ENCODE results near the gene IL13RA1. TPM values are rescaled to one million over a fixed set of nuclear protein-coding genes. Genes with fewer than 3 reads are reported as not detected.

The IL13RA1 gene
- total RNA-seq, 1 donor from 2014 or later, result 41.8 TPM

- H3K27ac Mint-ChIP-seq (ENCODE audit: unreplicated experiment), result no peak overlapping the region
- H3K4me1 Mint-ChIP-seq (ENCODE audit: unreplicated experiment), result no peaks in the 10 kb centered on the region
- TF ChIP-seq, protein P1, sequence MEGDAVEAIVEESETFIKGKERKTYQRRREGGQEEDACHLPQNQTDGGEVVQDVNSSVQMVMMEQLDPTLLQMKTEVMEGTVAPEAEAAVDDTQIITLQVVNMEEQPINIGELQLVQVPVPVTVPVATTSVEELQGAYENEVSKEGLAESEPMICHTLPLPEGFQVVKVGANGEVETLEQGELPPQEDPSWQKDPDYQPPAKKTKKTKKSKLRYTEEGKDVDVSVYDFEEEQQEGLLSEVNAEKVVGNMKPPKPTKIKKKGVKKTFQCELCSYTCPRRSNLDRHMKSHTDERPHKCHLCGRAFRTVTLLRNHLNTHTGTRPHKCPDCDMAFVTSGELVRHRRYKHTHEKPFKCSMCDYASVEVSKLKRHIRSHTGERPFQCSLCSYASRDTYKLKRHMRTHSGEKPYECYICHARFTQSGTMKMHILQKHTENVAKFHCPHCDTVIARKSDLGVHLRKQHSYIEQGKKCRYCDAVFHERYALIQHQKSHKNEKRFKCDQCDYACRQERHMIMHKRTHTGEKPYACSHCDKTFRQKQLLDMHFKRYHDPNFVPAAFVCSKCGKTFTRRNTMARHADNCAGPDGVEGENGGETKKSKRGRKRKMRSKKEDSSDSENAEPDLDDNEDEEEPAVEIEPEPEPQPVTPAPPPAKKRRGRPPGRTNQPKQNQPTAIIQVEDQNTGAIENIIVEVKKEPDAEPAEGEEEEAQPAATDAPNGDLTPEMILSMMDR (IDR thresholded peaks at IDR 0.05; ENCODE audit: unreplicated experiment), result no peak
- no peaks in the 10 kb centered on the region for H3K27me3 Mint-ChIP-seq (ENCODE audit: unreplicated experiment)
- DNase-seq (ENCODE audit: low spot score), result no peak
- H3K4me3 Mint-ChIP-seq (ENCODE audit: unreplicated experiment), result no peak overlapping the region
- peaks cover 3% of the 10 kb centered on the region for H3K36me3 Mint-ChIP-seq (ENCODE audit: low read depth, unreplicated experiment)
- H3K9me3 Mint-ChIP-seq (ENCODE audit: unreplicated experiment), result no peaks in the 10 kb centered on the region
These were observed 7.2 kb upstream of the IL13RA1 start for GRCh38 chrX:118720058-118720707.

DNA sequence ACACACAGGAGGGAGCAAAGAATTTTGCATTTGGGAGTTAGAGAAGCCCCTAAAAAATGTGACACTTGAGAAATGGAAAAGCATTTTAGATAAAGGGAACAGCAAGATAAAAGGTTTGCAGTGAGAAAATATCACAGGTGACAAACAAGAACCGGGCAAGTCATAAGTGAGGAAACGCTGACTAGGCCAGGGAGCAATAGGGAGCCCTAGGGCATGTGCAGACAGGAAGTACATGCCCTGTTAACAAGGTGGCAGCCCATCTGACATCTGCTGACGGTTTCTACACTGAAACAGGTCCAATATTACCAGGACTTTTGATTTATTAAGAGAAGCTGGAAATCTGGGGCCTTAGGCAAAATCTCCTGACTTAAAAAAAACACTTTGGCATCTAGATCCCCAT, 4.0 kb upstream of the IL13RA1 start:
- no peak for DNase-seq (ENCODE audit: low spot score)
- Mint-ChIP-seq H3K4me1 (ENCODE audit: unreplicated experiment) (no peaks in the 10 kb centered on the region), H3K27me3 (ENCODE audit: unreplicated experiment) (no peaks in the 10 kb centered on the region), H3K4me3 (ENCODE audit: unreplicated experiment) (no peak overlapping the region), H3K27ac (ENCODE audit: unreplicated experiment) (no peak overlapping the region), H3K36me3 (ENCODE audit: low read depth, unreplicated experiment) (peaks cover 6% of the 10 kb centered on the region), H3K9me3 (ENCODE audit: unreplicated experiment) (no peaks in the 10 kb centered on the region)
- TF ChIP-seq, protein P1 (IDR thresholded peaks at IDR 0.05; ENCODE audit: unreplicated experiment), result no peak

GRCh38 chrX:118724365-118724764, 3.0 kb upstream of the IL13RA1 start:
- Mint-ChIP-seq H3K27me3 (ENCODE audit: unreplicated experiment) (no peaks in the 10 kb centered on the region), H3K9me3 (ENCODE audit: unreplicated experiment) (no peaks in the 10 kb centered on the region), H3K36me3 (ENCODE audit: low read depth, unreplicated experiment) (peaks cover 6% of the 10 kb centered on the region), H3K27ac (ENCODE audit: unreplicated experiment) (no peak overlapping the region), H3K4me1 (ENCODE audit: unreplicated experiment) (peaks cover 3% of the 10 kb centered on the region), H3K4me3 (ENCODE audit: unreplicated experiment) (no peak overlapping the region)
- no peak for DNase-seq (ENCODE audit: low spot score)
- TF ChIP-seq, protein P1 (IDR thresholded peaks at IDR 0.05; ENCODE audit: unreplicated experiment), result no peak

DNA sequence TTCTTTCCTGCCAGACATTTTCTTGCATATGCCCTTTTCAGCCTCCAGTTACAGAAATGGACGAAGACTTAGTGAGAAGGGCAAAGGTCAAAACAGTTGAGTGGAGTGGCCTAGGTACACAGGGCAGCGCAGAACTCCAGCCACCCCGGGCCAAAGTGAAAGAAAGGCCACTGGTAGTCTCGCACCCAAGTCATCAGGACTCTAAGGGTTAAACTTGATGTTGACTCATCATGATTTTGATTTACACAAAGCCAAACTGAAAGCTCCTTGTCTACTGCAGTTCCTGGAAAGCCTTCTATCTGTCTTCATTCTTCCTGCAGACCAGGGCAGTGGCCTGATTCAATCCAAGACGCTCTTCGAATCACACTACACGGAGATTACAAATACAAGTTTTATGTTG, 2.6 kb upstream of the IL13RA1 start:
- no peaks in the 10 kb centered on the region for H3K9me3 Mint-ChIP-seq (ENCODE audit: unreplicated experiment)
- H3K36me3 Mint-ChIP-seq (ENCODE audit: low read depth, unreplicated experiment), result peaks cover 6% of the 10 kb centered on the region
- H3K4me3 Mint-ChIP-seq (ENCODE audit: unreplicated experiment), result no peak overlapping the region
- TF ChIP-seq, protein P1 (IDR thresholded peaks at IDR 0.05; ENCODE audit: unreplicated experiment), result no peak
- DNase-seq (ENCODE audit: low spot score), result no peak
- H3K4me1 Mint-ChIP-seq (ENCODE audit: unreplicated experiment), result peaks cover 3% of the 10 kb centered on the region
- H3K27ac Mint-ChIP-seq (ENCODE audit: unreplicated experiment), result no peak overlapping the region
- H3K27me3 Mint-ChIP-seq (ENCODE audit: unreplicated experiment), result no peaks in the 10 kb centered on the region

GRCh38 chrX:118726396-118726795, 1.0 kb upstream of the IL13RA1 start:
- Mint-ChIP-seq H3K27me3 (ENCODE audit: unreplicated experiment) (no peaks in the 10 kb centered on the region), H3K4me3 (ENCODE audit: unreplicated experiment) (no peak overlapping the region), H3K27ac (ENCODE audit: unreplicated experiment) (no peak overlapping the region), H3K36me3 (ENCODE audit: low read depth, unreplicated experiment) (peaks cover 6% of the 10 kb centered on the region), H3K9me3 (ENCODE audit: unreplicated experiment) (no peaks in the 10 kb centered on the region), H3K4me1 (ENCODE audit: unreplicated experiment) (peaks cover 11% of the 10 kb centered on the region)
- DNase-seq (ENCODE audit: low spot score), result no peak
- TF ChIP-seq, protein P1 (IDR thresholded peaks at IDR 0.05; ENCODE audit: unreplicated experiment), result no peak

Data from endothelial cell (in vitro differentiated cells).